ENCODE results near the gene G6PC1. TPM values are rescaled to one million over a fixed set of nuclear protein-coding genes. Genes with fewer than 3 reads are reported as not detected.
"Not testable (repeated sequence)": the region's sequence is repeated elsewhere in the genome, so short reads cannot be mapped to it uniquely, and the experiment has no call there.

The G6PC1 gene
- total RNA-seq, 1 donor from 2014 or later: not detected

- no peaks in the 10 kb centered on the region for H3K36me3 Mint-ChIP-seq
- Histone ChIP-seq H3K79me2 (ENCODE audit: low read depth) (no peaks in the 10 kb centered on the region), H3K4me3 (no peak overlapping the region), H2AFZ (replicated peaks) (no peak overlapping the region), H3K9me3 (ENCODE audit: low read depth) (no peaks in the 10 kb centered on the region), H3K27me3 (peaks cover 24% of the 10 kb centered on the region), H3K4me1 (no peaks in the 10 kb centered on the region), H3K9ac (no peak overlapping the region), H3K4me2 (no peak overlapping the region), H3K27ac (no peak overlapping the region), H4K20me1 (ENCODE audit: low read depth) (no peaks in the 10 kb centered on the region), H3K36me3 (no peaks in the 10 kb centered on the region), H3F3A (ENCODE audit: low read depth) (no peaks in the 10 kb centered on the region)
- H3K4me1 Mint-ChIP-seq: peaks cover 8% of the 10 kb centered on the region
- no peak for TF ChIP-seq EZH2 (IDR thresholded peaks at IDR 0.05)
- no peak for TF ChIP-seq CTCF (IDR thresholded peaks at IDR 0.05)
- TF ChIP-seq EZH2phosphoT487 (IDR thresholded peaks at IDR 0.05): no peak
- H3K9me3 Mint-ChIP-seq: no peaks in the 10 kb centered on the region
- DNase-seq (ENCODE audit: low spot score): no peak
- no peak overlapping the region for H3K4me3 Mint-ChIP-seq
- peaks cover 9% of the 10 kb centered on the region for H3K27me3 Mint-ChIP-seq (ENCODE audit: insufficient read depth, low read depth)
- no peak overlapping the region for H3K27ac Mint-ChIP-seq
These were observed 21.5 kb upstream of the G6PC1 start for GRCh38 chr17:42878924-42879595.

GRCh38 chr17:42879596-42879985 lies 21.0 kb upstream of the G6PC1 start:
- Histone ChIP-seq H3K27ac (no peak overlapping the region), H4K20me1 (ENCODE audit: low read depth) (no peaks in the 10 kb centered on the region), H3K79me2 (ENCODE audit: low read depth) (no peaks in the 10 kb centered on the region), H3K36me3 (no peaks in the 10 kb centered on the region), H3K4me1 (no peaks in the 10 kb centered on the region), H3K4me2 (no peak overlapping the region), H3F3A (ENCODE audit: low read depth) (no peaks in the 10 kb centered on the region), H3K9ac (no peak overlapping the region), H3K4me3 (no peak overlapping the region), H3K27me3 (peaks cover 24% of the 10 kb centered on the region), H3K9me3 (ENCODE audit: low read depth) (no peaks in the 10 kb centered on the region), H2AFZ (replicated peaks) (no peak overlapping the region)
- Mint-ChIP-seq H3K36me3 (no peaks in the 10 kb centered on the region), H3K9me3 (no peaks in the 10 kb centered on the region), H3K27ac (no peak overlapping the region), H3K27me3 (ENCODE audit: insufficient read depth, low read depth) (peaks cover 9% of the 10 kb centered on the region), H3K4me1 (peaks cover 8% of the 10 kb centered on the region), H3K4me3 (no peak overlapping the region)
- TF ChIP-seq EZH2phosphoT487 (IDR thresholded peaks at IDR 0.05) (no peak), CTCF (IDR thresholded peaks at IDR 0.05) (no peak), EZH2 (IDR thresholded peaks at IDR 0.05) (no peak)
- no peak for DNase-seq (ENCODE audit: low spot score)

- Histone ChIP-seq H3K9me3 (ENCODE audit: low read depth) (no peaks in the 10 kb centered on the region), H3K36me3 (no peaks in the 10 kb centered on the region), H3K4me3 (no peak overlapping the region), H3K4me1 (no peaks in the 10 kb centered on the region), H2AFZ (replicated peaks) (no peak overlapping the region), H3K27me3 (peaks cover 24% of the 10 kb centered on the region), H3K79me2 (ENCODE audit: low read depth) (no peaks in the 10 kb centered on the region), H3K27ac (no peak overlapping the region), H3F3A (ENCODE audit: low read depth) (no peaks in the 10 kb centered on the region), H3K9ac (no peak overlapping the region), H4K20me1 (ENCODE audit: low read depth) (no peaks in the 10 kb centered on the region), H3K4me2 (no peak overlapping the region)
- DNase-seq (ENCODE audit: low spot score): no peak
- no peaks in the 10 kb centered on the region for H3K36me3 Mint-ChIP-seq
- no peaks in the 10 kb centered on the region for H3K9me3 Mint-ChIP-seq
- H3K27ac Mint-ChIP-seq: no peak overlapping the region
- no peak for TF ChIP-seq EZH2phosphoT487 (IDR thresholded peaks at IDR 0.05)
- no peak for TF ChIP-seq CTCF (IDR thresholded peaks at IDR 0.05)
- no peak for TF ChIP-seq EZH2 (IDR thresholded peaks at IDR 0.05)
- peaks cover 11% of the 10 kb centered on the region for H3K27me3 Mint-ChIP-seq (ENCODE audit: insufficient read depth, low read depth)
- H3K4me1 Mint-ChIP-seq: peaks cover 8% of the 10 kb centered on the region
- H3K4me3 Mint-ChIP-seq: no peak overlapping the region
These were observed 19.8 kb upstream of the G6PC1 start for GRCh38 chr17:42880776-42881310.

- not testable (repeated sequence) for H3K36me3 Mint-ChIP-seq; H3K79me2 ChIP-seq (ENCODE audit: low read depth); H3K4me3 Mint-ChIP-seq; H3F3A ChIP-seq (ENCODE audit: low read depth); H2AFZ ChIP-seq (replicated peaks); DNase-seq (ENCODE audit: low spot score); H3K4me1 ChIP-seq; H3K27ac Mint-ChIP-seq; H3K4me3 ChIP-seq; H3K9ac ChIP-seq; H3K36me3 ChIP-seq; H3K4me1 Mint-ChIP-seq; H3K4me2 ChIP-seq; H3K27ac ChIP-seq; H3K9me3 ChIP-seq (ENCODE audit: low read depth); H3K9me3 Mint-ChIP-seq; H3K27me3 Mint-ChIP-seq (ENCODE audit: insufficient read depth, low read depth); H4K20me1 ChIP-seq (ENCODE audit: low read depth)
- H3K27me3 ChIP-seq: peaks cover 22% of the 10 kb centered on the region
These were observed 18.9 kb upstream of the G6PC1 start for GRCh38 chr17:42881706-42882105.
